Testis (tissue), 2 donors: ENCODE results near the gene PTPRK.

Experiments used
- POLR2A ChIP-seq: fragments of 450-650 bp; IDR thresholded peaks from one replicate; pipeline ENCODE4 v1.6.1; 2017; ENCODE audit warnings: antibody characterized with exemption, mild to moderate bottlenecking, moderate library complexity
- TF ChIP-seq, protein P1 (sequence below), 3 experiments: fragments of 450-650 bp in 2 of 3; fragments of 200-600 bp in 1 of 3; sonication (generic) in 1 of 3; IDR thresholded peaks; one replicate each; pipeline ENCODE4 v1.5.1; 2016 to 2019; ENCODE audit warnings: antibody characterized with exemption in 3 of 3, mild to moderate bottlenecking in 2 of 3, moderate library complexity in 1 of 3

DNA sequence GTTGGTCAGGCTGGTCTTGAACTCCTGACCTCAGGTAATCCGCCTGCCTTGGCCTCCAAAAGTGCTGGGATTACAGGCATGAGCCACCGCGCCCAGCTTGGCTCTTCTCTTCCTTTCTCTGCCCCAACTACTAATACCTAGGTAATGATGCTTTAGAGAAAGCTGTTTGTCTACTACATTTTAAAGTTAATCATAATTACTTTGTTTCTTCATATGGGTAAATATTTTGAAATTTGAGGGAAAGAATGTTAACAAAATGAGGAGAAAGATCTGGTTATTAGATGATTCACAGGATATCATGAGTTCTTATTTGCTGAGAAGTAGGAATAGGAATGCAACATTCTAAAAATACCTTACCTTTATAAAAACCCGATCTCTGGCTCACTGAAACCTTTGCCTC, 18.4 kb upstream of the PTPRK start:
- TF ChIP-seq, protein P1, sequence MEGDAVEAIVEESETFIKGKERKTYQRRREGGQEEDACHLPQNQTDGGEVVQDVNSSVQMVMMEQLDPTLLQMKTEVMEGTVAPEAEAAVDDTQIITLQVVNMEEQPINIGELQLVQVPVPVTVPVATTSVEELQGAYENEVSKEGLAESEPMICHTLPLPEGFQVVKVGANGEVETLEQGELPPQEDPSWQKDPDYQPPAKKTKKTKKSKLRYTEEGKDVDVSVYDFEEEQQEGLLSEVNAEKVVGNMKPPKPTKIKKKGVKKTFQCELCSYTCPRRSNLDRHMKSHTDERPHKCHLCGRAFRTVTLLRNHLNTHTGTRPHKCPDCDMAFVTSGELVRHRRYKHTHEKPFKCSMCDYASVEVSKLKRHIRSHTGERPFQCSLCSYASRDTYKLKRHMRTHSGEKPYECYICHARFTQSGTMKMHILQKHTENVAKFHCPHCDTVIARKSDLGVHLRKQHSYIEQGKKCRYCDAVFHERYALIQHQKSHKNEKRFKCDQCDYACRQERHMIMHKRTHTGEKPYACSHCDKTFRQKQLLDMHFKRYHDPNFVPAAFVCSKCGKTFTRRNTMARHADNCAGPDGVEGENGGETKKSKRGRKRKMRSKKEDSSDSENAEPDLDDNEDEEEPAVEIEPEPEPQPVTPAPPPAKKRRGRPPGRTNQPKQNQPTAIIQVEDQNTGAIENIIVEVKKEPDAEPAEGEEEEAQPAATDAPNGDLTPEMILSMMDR (IDR thresholded peaks at IDR 0.05): no peak
- TF ChIP-seq POLR2A: no peak
